Liver (tissue), 9 donors: ENCODE data around the gene FHIP2A. TPM values are rescaled to one million over a fixed set of nuclear protein-coding genes. Genes with fewer than 3 reads are reported as not detected.

ENCODE experiments used
- DNase-seq: peaks from one replicate; pipeline ENCODE4 v3.0.0-alpha.2; 2017; ENCODE audit warnings: low spot score
- H3K27ac ChIP-seq, 2 donors: one replicate each; pipeline ENCODE4 v1.7.0; 2013; ENCODE audit warnings: inconsistent platforms in 2 of 2, low read length in 2 of 2, control low read depth in 1 of 2, low read depth in 1 of 2, mild to moderate bottlenecking in 1 of 2
- H3K27me3 ChIP-seq, 4 donors: one replicate each; pipeline versions ENCODE4 v1.6.1 to v1.7.0; 2013; ENCODE audit warnings: low read length in 3 of 4, inconsistent platforms in 1 of 4, mild to moderate bottlenecking in 1 of 4, moderate library complexity in 1 of 4; ENCODE audit not compliant: control insufficient read depth in 4 of 4, insufficient read depth in 4 of 4
- H3K36me3 ChIP-seq, 4 donors: one replicate each; pipeline versions ENCODE4 v1.6.1 to v1.7.0; 2013; ENCODE audit warnings: low read length in 3 of 4, mild to moderate bottlenecking in 3 of 4, low read depth in 1 of 4, moderate library complexity in 1 of 4; ENCODE audit not compliant: control insufficient read depth in 4 of 4, insufficient read depth in 3 of 4
- H3K4me1 ChIP-seq, 4 donors: one replicate each; pipeline versions ENCODE4 v1.6.1 to v1.7.0; 2013; ENCODE audit warnings: low read length in 3 of 4, mild to moderate bottlenecking in 3 of 4, moderate library complexity in 1 of 4; ENCODE audit not compliant: control insufficient read depth in 4 of 4, insufficient read depth in 4 of 4
- H3K4me3 ChIP-seq, 3 donors: one replicate each; pipeline versions ENCODE4 v1.6.1 to v1.7.0; 2013; ENCODE audit warnings: low read length in 3 of 3, control low read depth in 1 of 3, low read depth in 1 of 3, mild to moderate bottlenecking in 1 of 3
- H3K9ac ChIP-seq, 2 donors: one replicate each; pipeline ENCODE4 v1.7.0; 2013; ENCODE audit warnings: low read length in 2 of 2, mild to moderate bottlenecking in 2 of 2, moderate library complexity in 2 of 2, control low read depth in 1 of 2, low read depth in 1 of 2
- H3K9me3 ChIP-seq, 4 donors: one replicate each; pipeline versions ENCODE4 v1.6.1 to v1.7.0; 2013; ENCODE audit warnings: low read length in 3 of 4; ENCODE audit not compliant: control insufficient read depth in 4 of 4
- EGR1 ChIP-seq, 2 donors: IDR thresholded peaks; 2 replicates each; pipeline ENCODE4 v1.6.1; 2016 to 2018; ENCODE audit warnings: antibody characterized with exemption in 2 of 2, low read depth in 2 of 2
- FOXA1 ChIP-seq: IDR thresholded peaks from 2 replicates; pipeline ENCODE4 v1.6.1; 2016; ENCODE audit warnings: antibody characterized with exemption
- FOXA2 ChIP-seq: IDR thresholded peaks from 2 replicates; pipeline ENCODE4 v1.6.1; 2016; ENCODE audit warnings: antibody characterized with exemption
- GABPA ChIP-seq, 2 donors: IDR thresholded peaks in 1 of 2; conservative IDR thresholded peaks in 1 of 2; 2 replicates each; pipeline ENCODE4 v1.6.1; 2016; ENCODE audit warnings: antibody characterized with exemption in 2 of 2, mild to moderate bottlenecking in 1 of 2, moderate library complexity in 1 of 2
- HNF4A ChIP-seq, 2 donors: conservative IDR thresholded peaks; 2 replicates each; pipeline ENCODE4 v1.6.1; 2016; ENCODE audit warnings: antibody characterized with exemption in 2 of 2, mild to moderate bottlenecking in 2 of 2
- HNF4G ChIP-seq: IDR thresholded peaks from 2 replicates; pipeline ENCODE4 v1.6.1; 2016; ENCODE audit warnings: antibody characterized with exemption
- JUND ChIP-seq, 2 donors: IDR thresholded peaks; 2 replicates each; pipeline ENCODE4 v1.6.1; 2016; ENCODE audit warnings: antibody characterized with exemption in 2 of 2
- MAX ChIP-seq: IDR thresholded peaks from 2 replicates; pipeline ENCODE4 v1.6.1; 2016; ENCODE audit warnings: antibody characterized with exemption
- NR2F2 ChIP-seq: IDR thresholded peaks from 2 replicates; pipeline ENCODE4 v1.6.1; 2016; ENCODE audit warnings: antibody characterized with exemption
- RXRA ChIP-seq, 2 donors: IDR thresholded peaks; 2 replicates each; pipeline ENCODE4 v1.6.1; 2017 to 2018; ENCODE audit warnings: antibody characterized with exemption in 2 of 2, mild to moderate bottlenecking in 1 of 2
- SP1 ChIP-seq: IDR thresholded peaks from 2 replicates; pipeline ENCODE4 v1.6.1; 2018; ENCODE audit warnings: antibody characterized with exemption, mild to moderate bottlenecking
- WGBS: extraction: QIAGEN DNeasy Blood & Tissue Kit; methylation state at CpG from one replicate; pipeline ENCODE4 v1.1.7; 2013; 5-methylcytosine and 5-hydroxymethylcytosine counted together
- polyA plus RNA-seq, 2 donors: library from polyadenylated mRNA; stranded (reverse) in 1 of 2; unstranded in 1 of 2; fragments of 200-250 nt in 1 of 2; fragments of >200 nt in 1 of 2; fragmentation: Nextera tagmentation in 1 of 2; extraction: Ambion mirVana in 1 of 2; gene quantifications; one replicate each; pipeline versions ENCODE4 v1.2.1 to v1.2.3, GENCODE V29; 2013 to 2015
- total RNA-seq, 2 donors: library from RNA; depleted of rRNA; stranded (reverse); fragments of >200 nt; gene quantifications; one replicate each; pipeline ENCODE4 v1.2.3, GENCODE V29; 2014
- TF ChIP-seq, protein P1 (sequence below): IDR thresholded peaks from 2 replicates; pipeline ENCODE4 v1.6.1; 2016; ENCODE audit warnings: antibody characterized with exemption, mild to moderate bottlenecking
- TF ChIP-seq, protein P2 (sequence below): IDR thresholded peaks from 2 replicates; pipeline ENCODE4 v1.6.1; 2016; ENCODE audit warnings: antibody characterized with exemption
- TF ChIP-seq, protein P3 (sequence below): IDR thresholded peaks from 2 replicates; pipeline ENCODE4 v1.6.1; 2016; ENCODE audit warnings: antibody characterized with exemption
- donor health status: healthy.
- donor health status: healthy.
- donor health status: healthy.
- donor health status: healthy.
- donor health status: healthy.

Gene FHIP2A
- total and polyA plus RNA-seq, 4 donors, result 8.0 to 21.1 (median 13.3) TPM

DNA sequence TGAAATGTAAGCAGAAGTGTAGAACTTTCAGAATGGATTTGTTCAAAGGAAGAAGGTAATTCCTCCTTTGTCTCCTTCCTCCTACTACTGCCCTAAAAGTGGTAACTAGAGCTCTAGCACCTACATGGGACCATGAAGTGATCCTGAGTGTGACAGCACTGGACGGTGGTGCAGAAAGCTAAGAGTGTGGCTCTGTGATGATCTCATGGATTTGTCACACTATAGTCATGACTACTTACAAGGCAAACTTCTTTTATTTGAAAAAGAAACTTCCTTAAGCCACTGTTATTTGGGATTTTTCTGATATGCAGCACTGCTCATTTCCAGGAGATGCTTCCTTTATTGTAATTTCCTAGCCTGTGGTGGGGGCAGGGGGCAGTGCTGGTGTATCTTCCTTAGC is 5.8 kb upstream of the FHIP2A start:
- H3K9ac ChIP-seq, result no peak overlapping the region
- no peak for DNase-seq
- no peaks in the 10 kb centered on the region for H3K9me3 ChIP-seq
- H3K36me3 ChIP-seq, result no peaks in the 10 kb centered on the region
- TF ChIP-seq RXRA (IDR thresholded peaks at IDR 0.05) (no peak), SP1 (no peak), GABPA (IDR thresholded peaks at IDR 0.05 in 1 of 2, conservative IDR thresholded peaks at IDR 0.05 in 1 of 2) (no peak), HNF4A (conservative IDR thresholded peaks at IDR 0.05) (no peak), FOXA2 (no peak), FOXA1 (no peak), EGR1 (IDR thresholded peaks at IDR 0.05; ENCODE audit: low read depth in 2 of 2) (no peak)
- TF ChIP-seq, protein P1, sequence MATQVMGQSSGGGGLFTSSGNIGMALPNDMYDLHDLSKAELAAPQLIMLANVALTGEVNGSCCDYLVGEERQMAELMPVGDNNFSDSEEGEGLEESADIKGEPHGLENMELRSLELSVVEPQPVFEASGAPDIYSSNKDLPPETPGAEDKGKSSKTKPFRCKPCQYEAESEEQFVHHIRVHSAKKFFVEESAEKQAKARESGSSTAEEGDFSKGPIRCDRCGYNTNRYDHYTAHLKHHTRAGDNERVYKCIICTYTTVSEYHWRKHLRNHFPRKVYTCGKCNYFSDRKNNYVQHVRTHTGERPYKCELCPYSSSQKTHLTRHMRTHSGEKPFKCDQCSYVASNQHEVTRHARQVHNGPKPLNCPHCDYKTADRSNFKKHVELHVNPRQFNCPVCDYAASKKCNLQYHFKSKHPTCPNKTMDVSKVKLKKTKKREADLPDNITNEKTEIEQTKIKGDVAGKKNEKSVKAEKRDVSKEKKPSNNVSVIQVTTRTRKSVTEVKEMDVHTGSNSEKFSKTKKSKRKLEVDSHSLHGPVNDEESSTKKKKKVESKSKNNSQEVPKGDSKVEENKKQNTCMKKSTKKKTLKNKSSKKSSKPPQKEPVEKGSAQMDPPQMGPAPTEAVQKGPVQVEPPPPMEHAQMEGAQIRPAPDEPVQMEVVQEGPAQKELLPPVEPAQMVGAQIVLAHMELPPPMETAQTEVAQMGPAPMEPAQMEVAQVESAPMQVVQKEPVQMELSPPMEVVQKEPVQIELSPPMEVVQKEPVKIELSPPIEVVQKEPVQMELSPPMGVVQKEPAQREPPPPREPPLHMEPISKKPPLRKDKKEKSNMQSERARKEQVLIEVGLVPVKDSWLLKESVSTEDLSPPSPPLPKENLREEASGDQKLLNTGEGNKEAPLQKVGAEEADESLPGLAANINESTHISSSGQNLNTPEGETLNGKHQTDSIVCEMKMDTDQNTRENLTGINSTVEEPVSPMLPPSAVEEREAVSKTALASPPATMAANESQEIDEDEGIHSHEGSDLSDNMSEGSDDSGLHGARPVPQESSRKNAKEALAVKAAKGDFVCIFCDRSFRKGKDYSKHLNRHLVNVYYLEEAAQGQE, result no peak
- TF ChIP-seq, protein P2, sequence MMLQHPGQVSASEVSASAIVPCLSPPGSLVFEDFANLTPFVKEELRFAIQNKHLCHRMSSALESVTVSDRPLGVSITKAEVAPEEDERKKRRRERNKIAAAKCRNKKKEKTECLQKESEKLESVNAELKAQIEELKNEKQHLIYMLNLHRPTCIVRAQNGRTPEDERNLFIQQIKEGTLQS, result no peak
- H3K27me3 ChIP-seq, result no peaks in the 10 kb centered on the region
- peaks cover 0 to 2% (median under 1%) of the 10 kb centered on the region in 4 donors for H3K4me1 ChIP-seq
- 94% methylated on average over 1 of the region's 1 CpG for WGBS
- no peak overlapping the region for H3K27ac ChIP-seq
- no peak overlapping the region for H3K4me3 ChIP-seq

DNA sequence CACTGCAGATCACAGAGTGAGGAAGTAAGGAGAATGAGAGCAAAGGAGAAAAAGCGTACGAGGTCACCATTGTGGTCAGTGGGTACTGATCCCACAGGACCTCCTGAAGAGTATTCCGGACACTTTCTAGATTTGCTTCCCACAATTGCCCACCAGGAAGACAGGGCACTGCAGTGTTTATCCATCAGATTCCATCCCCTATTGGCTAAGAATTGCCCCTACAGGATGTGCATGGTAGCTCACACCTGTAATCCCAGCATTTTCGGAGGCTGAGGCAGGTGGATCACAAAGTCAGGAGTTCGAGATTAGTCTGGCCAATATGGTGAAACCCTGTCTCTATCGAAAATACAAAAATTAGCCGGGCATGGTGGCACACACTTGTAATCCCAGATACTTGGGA is 5.3 kb upstream of the FHIP2A start:
- H3K4me3 ChIP-seq, result no peak overlapping the region
- no peak overlapping the region for H3K9ac ChIP-seq
- no peaks in the 10 kb centered on the region for H3K9me3 ChIP-seq
- TF ChIP-seq FOXA2, result no peak
- no peak for TF ChIP-seq HNF4G
- TF ChIP-seq SP1, result no peak
- no peak for TF ChIP-seq HNF4A (conservative IDR thresholded peaks at IDR 0.05)
- TF ChIP-seq EGR1 (IDR thresholded peaks at IDR 0.05; ENCODE audit: low read depth in 2 of 2), result no peak
- TF ChIP-seq, protein P3, sequence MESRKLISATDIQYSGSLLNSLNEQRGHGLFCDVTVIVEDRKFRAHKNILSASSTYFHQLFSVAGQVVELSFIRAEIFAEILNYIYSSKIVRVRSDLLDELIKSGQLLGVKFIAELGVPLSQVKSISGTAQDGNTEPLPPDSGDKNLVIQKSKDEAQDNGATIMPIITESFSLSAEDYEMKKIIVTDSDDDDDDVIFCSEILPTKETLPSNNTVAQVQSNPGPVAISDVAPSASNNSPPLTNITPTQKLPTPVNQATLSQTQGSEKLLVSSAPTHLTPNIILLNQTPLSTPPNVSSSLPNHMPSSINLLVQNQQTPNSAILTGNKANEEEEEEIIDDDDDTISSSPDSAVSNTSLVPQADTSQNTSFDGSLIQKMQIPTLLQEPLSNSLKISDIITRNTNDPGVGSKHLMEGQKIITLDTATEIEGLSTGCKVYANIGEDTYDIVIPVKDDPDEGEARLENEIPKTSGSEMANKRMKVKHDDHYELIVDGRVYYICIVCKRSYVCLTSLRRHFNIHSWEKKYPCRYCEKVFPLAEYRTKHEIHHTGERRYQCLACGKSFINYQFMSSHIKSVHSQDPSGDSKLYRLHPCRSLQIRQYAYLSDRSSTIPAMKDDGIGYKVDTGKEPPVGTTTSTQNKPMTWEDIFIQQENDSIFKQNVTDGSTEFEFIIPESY, result no peak
- TF ChIP-seq NR2F2, result no peak
- no peaks in the 10 kb centered on the region for H3K36me3 ChIP-seq
- peaks cover 0 to 4% (median 1%) of the 10 kb centered on the region in 4 donors for H3K4me1 ChIP-seq
- no peaks in the 10 kb centered on the region for H3K27me3 ChIP-seq
- WGBS, result 93% methylated on average over 7 of the region's 7 CpGs
- no peak overlapping the region for H3K27ac ChIP-seq
- no peak for DNase-seq

DNA sequence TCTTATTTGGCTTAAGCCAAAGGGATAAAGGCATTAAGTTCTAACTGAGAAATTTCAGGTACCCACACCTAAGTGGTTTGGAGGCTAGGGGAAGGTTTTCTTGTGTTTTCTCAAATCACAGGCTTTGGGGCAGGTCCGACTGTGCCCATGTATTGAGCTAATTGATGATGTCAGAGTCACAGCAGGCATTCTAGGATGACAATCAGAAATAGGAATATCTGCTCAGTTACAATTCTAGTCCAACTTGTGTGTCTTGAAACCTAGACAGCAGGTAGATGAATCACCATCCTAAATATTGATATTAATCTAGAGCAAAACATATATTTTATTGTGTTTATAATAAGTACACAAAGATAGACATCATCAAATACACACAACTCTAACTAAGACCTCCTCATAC is 2.3 kb upstream of the FHIP2A start:
- Histone ChIP-seq H3K36me3 (no peaks in the 10 kb centered on the region), H3K9ac (no peak overlapping the region), H3K27me3 (no peaks in the 10 kb centered on the region), H3K27ac (no peak overlapping the region), H3K4me1 (peaks cover 2 to 12% (median 8%) of the 10 kb centered on the region in 4 donors), H3K4me3 (no peak overlapping the region), H3K9me3 (no peaks in the 10 kb centered on the region)
- WGBS, result 57% methylated on average over 1 of the region's 1 CpG
- TF ChIP-seq, protein P3, result no peak
- TF ChIP-seq, protein P1, result no peak
- no peak for TF ChIP-seq MAX
- no peak for TF ChIP-seq JUND (IDR thresholded peaks at IDR 0.05)
- no peak for DNase-seq
